Measurements from ENCODE around the gene CCDC9.

- TF ChIP-seq CTCF (IDR thresholded peaks at IDR 0.05) (no peak), POLR2A (IDR thresholded peaks at IDR 0.05) (no peak)
Observed at GRCh38 chr19:47215581-47215980, 40.7 kb upstream of the CCDC9 start.

Measured in Peyer's patch (tissue), 4 donors.